ENCODE measurements around the gene CSN1S1.
"Not testable (repeated sequence)": the region's sequence is repeated elsewhere in the genome, so short reads cannot be mapped to it uniquely, and the experiment has no call there.

The CSN1S1 gene

DNA sequence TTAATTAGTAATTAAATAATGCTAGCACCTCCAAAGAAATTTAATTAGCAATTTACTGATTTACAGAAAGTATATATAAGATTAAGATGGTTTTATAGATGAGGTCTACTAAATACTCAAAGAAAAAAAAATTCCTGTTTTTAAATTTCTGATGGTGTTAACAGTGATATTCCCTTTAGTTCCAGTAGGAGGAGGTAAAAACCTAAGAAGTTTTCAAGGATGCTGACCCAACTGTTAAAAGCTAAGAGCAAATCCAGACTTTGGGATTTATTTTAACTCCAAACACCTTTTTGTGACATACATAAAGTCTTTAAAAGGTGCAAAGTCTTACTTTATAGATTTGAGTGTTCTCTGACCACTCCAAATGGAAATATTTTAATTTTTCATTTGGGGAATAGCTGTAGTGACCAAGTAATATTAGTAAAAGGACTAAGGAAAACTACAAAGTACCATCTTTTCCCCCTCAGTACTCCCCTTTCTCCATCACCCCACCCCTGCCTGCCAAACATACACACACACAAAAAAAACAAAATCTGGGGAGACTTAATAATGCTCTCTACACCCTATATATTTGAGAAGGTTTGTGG, 34.2 kb upstream of the CSN1S1 start:
- peak; percentile 24 for TF ChIP-seq CTCF (IDR thresholded peaks at IDR 0.05; ENCODE audit: insufficient read depth, low read depth, low read length, missing control alignments)
- H3K4me3 ChIP-seq (ENCODE audit: low read depth, low read length): no peak overlapping the region
- no peak for DNase-seq (ENCODE audit: low read depth)

GRCh38 chr4:69907151-69907550, 23.7 kb upstream of the CSN1S1 start:
- no peak for TF ChIP-seq CTCF (IDR thresholded peaks at IDR 0.05; ENCODE audit: insufficient read depth, low read depth, low read length, missing control alignments)
- DNase-seq (ENCODE audit: low read depth): no peak
- no peak overlapping the region for H3K4me3 ChIP-seq (ENCODE audit: low read depth, low read length)

DNA sequence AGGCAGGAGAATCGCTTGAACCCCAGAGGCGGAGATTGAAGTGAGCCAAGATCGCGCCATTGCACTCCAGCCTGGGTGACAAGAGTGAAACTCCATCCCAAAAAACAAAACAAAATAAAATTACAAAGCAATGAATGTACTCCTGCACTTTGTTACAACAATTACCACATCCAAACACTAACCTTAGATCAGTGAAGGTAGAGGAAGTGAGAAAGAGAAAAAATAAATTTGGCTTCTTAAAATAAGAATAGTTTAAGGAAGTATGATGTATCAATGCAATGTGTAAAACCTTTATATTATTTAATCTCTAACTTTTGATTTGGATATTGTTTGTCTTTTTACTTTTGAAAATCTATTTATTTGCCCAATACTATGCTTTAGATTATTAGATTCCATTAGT, 21.7 kb upstream of the CSN1S1 start:
- H3K4me3 ChIP-seq (ENCODE audit: low read depth, low read length): no peak overlapping the region
- no peak for TF ChIP-seq CTCF (IDR thresholded peaks at IDR 0.05; ENCODE audit: insufficient read depth, low read depth, low read length, missing control alignments)
- DNase-seq (ENCODE audit: low read depth): no peak

DNA sequence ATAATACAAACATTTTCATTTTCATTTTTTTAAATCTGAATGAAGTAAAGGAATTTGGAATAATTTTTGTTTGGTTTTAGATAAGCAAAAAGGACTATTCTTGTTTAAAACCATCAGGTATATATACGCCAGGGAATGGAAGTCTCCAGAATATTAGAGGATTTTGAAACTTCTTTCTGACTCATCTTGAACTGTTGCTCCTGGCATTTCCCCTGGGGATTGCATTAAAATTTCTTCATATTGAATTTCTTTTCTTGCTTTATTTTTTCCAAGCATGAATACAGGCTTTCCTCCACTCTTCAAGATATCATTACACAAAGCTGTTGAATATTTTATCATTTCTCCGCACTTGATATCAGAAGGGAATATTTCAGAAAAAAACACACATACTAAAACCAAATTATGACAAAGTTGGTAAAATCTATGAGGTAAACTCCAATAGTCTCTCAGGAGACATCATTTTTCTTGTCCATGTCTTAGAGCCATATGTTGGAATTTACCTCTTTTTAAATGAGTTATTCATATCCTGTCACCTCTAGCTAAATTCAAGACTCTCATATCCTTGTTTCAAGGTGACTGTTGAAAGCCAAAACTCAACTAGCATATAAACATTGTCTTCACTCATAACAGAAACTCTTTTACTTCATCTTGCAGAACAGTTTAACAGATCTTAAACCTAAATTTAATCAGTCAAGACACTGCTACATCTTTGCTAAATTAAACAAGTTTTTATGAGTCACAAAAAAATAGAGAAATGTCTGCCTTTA, 20.7 kb upstream of the CSN1S1 start:
- peak; percentile 25 for DNase-seq (ENCODE audit: low read depth)
- H3K4me3 ChIP-seq (ENCODE audit: low read depth, low read length): no peak overlapping the region
- no peak for TF ChIP-seq CTCF (IDR thresholded peaks at IDR 0.05; ENCODE audit: insufficient read depth, low read depth, low read length, missing control alignments)

GRCh38 chr4:69920874-69921273, 10.0 kb upstream of the CSN1S1 start:
- H3K4me3 ChIP-seq (ENCODE audit: low read depth, low read length): no peak overlapping the region
- no peak for DNase-seq (ENCODE audit: low read depth)
- no peak for TF ChIP-seq CTCF (IDR thresholded peaks at IDR 0.05; ENCODE audit: insufficient read depth, low read depth, low read length, missing control alignments)

DNA sequence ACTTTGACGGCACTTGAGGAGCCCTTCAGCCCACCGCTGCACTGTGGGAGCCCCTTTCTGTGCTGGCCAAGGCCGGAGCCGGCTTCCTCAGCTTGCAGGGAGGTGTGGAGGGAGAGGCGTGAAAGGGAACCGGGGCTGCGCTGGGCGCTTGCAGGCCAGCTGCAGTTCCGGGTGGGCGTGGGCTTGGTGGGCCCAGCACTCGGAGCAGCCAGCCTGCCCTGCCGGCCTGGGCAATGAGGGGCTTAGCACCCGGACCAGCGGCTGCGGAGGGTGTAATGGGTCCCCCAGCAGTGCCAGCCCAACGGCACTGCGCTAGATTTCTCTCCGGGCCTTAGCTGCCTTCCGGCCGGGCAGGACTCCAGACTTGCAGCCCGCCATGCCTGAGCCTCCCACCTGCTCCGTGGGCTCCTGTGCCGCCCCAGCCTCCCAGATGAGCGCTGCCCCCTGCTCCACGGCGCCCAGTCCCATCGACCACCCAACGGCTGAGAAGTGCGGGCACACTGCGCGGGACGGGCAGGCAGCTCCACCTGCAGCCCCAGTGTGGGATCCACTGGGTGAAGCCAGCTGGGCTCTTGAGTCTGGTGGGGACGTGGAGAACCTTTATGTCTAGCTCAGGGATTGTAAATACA, 7.0 kb upstream of the CSN1S1 start:
- not testable (repeated sequence) for DNase-seq (ENCODE audit: low read depth); H3K4me3 ChIP-seq (ENCODE audit: low read depth, low read length)

DNA sequence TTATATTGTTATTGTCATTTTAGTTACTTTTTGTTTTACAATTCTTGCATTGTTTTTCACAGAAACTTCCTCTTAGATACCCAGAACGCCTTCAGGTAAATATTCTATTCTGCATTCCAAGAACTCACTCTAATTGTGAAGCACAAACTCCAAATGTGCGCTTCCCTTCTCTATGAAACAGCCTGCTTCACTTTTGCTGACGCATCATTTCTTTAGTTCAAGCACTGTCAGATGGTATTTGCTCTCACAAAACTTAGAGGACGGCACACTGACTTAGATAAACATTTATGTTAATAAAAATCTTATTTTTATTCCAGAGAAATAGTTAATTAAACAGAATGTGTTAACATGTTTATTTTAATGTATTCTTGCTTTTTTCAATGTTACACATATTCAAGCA, 3.3 kb downstream of the CSN1S1 start:
- no peak for TF ChIP-seq CTCF (IDR thresholded peaks at IDR 0.05; ENCODE audit: insufficient read depth, low read depth, low read length, missing control alignments)
- DNase-seq (ENCODE audit: low read depth): no peak
- no peak overlapping the region for H3K4me3 ChIP-seq (ENCODE audit: low read depth, low read length)

Data from GM12865 (cell line).